Measurements from ENCODE around the gene SERPING1.

GRCh38 chr11:57646194-57646798 is 48.8 kb downstream of the SERPING1 start:
- TF ChIP-seq, protein P1, sequence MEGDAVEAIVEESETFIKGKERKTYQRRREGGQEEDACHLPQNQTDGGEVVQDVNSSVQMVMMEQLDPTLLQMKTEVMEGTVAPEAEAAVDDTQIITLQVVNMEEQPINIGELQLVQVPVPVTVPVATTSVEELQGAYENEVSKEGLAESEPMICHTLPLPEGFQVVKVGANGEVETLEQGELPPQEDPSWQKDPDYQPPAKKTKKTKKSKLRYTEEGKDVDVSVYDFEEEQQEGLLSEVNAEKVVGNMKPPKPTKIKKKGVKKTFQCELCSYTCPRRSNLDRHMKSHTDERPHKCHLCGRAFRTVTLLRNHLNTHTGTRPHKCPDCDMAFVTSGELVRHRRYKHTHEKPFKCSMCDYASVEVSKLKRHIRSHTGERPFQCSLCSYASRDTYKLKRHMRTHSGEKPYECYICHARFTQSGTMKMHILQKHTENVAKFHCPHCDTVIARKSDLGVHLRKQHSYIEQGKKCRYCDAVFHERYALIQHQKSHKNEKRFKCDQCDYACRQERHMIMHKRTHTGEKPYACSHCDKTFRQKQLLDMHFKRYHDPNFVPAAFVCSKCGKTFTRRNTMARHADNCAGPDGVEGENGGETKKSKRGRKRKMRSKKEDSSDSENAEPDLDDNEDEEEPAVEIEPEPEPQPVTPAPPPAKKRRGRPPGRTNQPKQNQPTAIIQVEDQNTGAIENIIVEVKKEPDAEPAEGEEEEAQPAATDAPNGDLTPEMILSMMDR (IDR thresholded peaks at IDR 0.05) = no peak
- no peak for TF ChIP-seq POLR2A (IDR thresholded peaks at IDR 0.05)
- no peak for TF ChIP-seq POLR2AphosphoS5 (IDR thresholded peaks at IDR 0.05)
